Measurements from ENCODE around the gene CCNF.

Gene CCNF

DNA sequence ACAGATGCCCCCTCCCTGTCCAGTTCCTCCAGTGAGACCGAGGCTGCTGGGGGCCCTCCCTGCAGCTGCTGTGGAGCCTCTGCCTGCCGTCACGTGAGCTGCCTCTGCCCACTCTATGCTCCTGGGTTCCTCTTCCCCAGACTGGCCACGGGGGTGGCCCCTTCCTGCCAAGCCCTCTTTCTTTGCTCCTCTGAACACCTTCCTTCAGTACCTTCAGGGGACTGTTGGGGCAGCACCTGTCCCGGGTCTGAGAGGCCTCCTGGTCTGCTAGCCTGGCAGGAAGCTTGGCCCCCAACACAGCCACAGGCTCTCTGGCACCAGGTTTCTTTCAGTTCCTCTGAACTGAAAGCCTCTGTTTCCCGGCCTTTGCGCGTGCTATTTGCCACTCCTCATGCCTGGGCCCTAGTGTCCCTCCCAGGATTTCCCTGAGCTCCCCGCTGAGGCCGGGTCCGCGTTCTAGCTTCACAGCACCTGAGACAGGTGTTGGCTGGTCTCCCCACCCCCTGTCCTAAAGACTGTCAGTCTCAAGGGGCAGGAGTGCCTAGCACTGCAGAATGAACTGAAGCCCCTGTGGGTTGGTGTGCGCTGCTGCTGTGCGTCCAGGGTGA is 77.9 kb downstream of the CCNF start:
- no peak for DNase-seq (ENCODE audit: low spot score)

DNA sequence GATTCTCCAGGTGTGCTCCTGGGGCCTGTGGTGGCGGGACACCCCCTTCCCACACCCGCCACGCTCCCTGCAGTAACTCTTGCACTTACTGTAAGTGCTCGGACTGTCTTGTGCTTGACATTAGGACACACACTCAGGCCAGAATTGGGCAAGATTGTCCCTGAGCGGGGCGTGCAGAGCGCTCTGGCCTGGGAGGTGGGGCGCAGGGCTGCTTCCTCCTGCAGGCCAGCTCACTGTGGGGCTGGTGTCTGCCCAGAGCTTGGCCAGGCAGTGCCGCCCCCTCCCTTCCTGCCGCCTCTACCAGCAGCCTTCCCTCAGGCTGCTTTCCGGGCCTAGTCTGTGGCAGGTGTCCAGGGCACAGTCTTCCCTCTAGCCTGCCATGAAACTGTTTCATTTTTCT is 78.4 kb downstream of the CCNF start:
- no peak for DNase-seq (ENCODE audit: low spot score)

All from CD4-positive, alpha-beta T cell treated with Interleukin-2 at 100 ng/mL for 4 hours (primary cell).